ENCODE data around the gene CPSF3. TPM values are rescaled to one million over a fixed set of nuclear protein-coding genes. Genes with fewer than 3 reads are reported as not detected.

The CPSF3 gene
- polyA plus RNA-seq: 10 to 100 TPM in 2 of 3 donors, 1 to 10 TPM in 1; 7.3 to 15.7 (median 13.7) TPM

- WGBS, 3 donors: 0% methylated on average over 78 to 91 of the region's 91 CpGs
- H3K27ac ChIP-seq (ENCODE audit: low read depth, low read length): peak within 1 kb of the TSS; percentile 51
These were observed at the start of gene CPSF3, which contains the start of gene ITGB1BP1 for GRCh38 chr2:9423100-9423921. Gene CPSF3, plus strand, starts transcription at chr2:9423654. Its CDS starts 120 bp downstream, at chr2:9423774. Gene ITGB1BP1, minus strand, starts transcription at chr2:9423528. Its CDS starts 4,831 bp downstream, at chr2:9418697.

GRCh38 chr2:9374071-9374730 is 49.3 kb upstream of the CPSF3 start:
- H3K27ac ChIP-seq (ENCODE audit: low read depth, low read length): no peak overlapping the region
- WGBS, 3 donors: 93 to 96% (median 94%) methylated on average over 18 of the region's 18 CpGs

GRCh38 chr2:9375857-9376428 is 47.5 kb upstream of the CPSF3 start:
- WGBS, 3 donors: 83 to 94% (median 94%) methylated on average over 4 of the region's 4 CpGs
- H3K27ac ChIP-seq (ENCODE audit: low read depth, low read length): no peak overlapping the region

GRCh38 chr2:9377461-9378097 is 45.9 kb upstream of the CPSF3 start:
- WGBS, 3 donors: 56 to 80% (median 63%) methylated on average over 9 of the region's 9 CpGs

GRCh38 chr2:9378433-9379390 is 44.7 kb upstream of the CPSF3 start:
- 64 to 85% (median 80%) methylated on average over 30 of the region's 30 CpGs for WGBS, 3 donors
- H3K27ac ChIP-seq (ENCODE audit: low read depth, low read length): no peak overlapping the region

More at GRCh38 chr2:9377461-9378097, 45.9 kb upstream of the CPSF3 start:
- no peak overlapping the region for H3K27ac ChIP-seq (ENCODE audit: low read depth, low read length)

GRCh38 chr2:9379391-9379755 is 44.1 kb upstream of the CPSF3 start:
- 82 to 96% (median 89%) methylated on average over 5 of the region's 5 CpGs for WGBS, 3 donors
- H3K27ac ChIP-seq (ENCODE audit: low read depth, low read length): no peak overlapping the region

- WGBS, 3 donors: 54 to 79% (median 65%) methylated on average over 18 of the region's 18 CpGs
- peak overlapping the region; percentile 0 for H3K27ac ChIP-seq (ENCODE audit: low read depth, low read length)
These were observed 42.5 kb upstream of the CPSF3 start for GRCh38 chr2:9380702-9381628.

GRCh38 chr2:9382604-9383235 is 40.7 kb upstream of the CPSF3 start:
- WGBS, 3 donors: 90 to 95% (median 93%) methylated on average over 6 of the region's 6 CpGs
- no peak overlapping the region for H3K27ac ChIP-seq (ENCODE audit: low read depth, low read length)

- WGBS, 3 donors: 88 to 90% (median 90%) methylated on average over 4 of the region's 4 CpGs
These were observed 38.9 kb upstream of the CPSF3 start for GRCh38 chr2:9384521-9384920.

GRCh38 chr2:9385841-9386240 is 37.6 kb upstream of the CPSF3 start:
- no peak overlapping the region for H3K27ac ChIP-seq (ENCODE audit: low read depth, low read length)
- 80 to 84% (median 82%) methylated on average over 6 of the region's 6 CpGs for WGBS, 3 donors

More at GRCh38 chr2:9384521-9384920, 38.9 kb upstream of the CPSF3 start:
- H3K27ac ChIP-seq (ENCODE audit: low read depth, low read length): no peak overlapping the region

- no peak overlapping the region for H3K27ac ChIP-seq (ENCODE audit: low read depth, low read length)
These were observed 35.2 kb upstream of the CPSF3 start for GRCh38 chr2:9388199-9388681.

GRCh38 chr2:9388950-9389911 is 34.2 kb upstream of the CPSF3 start:
- no peak overlapping the region for H3K27ac ChIP-seq (ENCODE audit: low read depth, low read length)
- WGBS, 3 donors: 88 to 94% (median 93%) methylated on average over 28 of the region's 28 CpGs

More at GRCh38 chr2:9388199-9388681, 35.2 kb upstream of the CPSF3 start:
- 85 to 91% (median 90%) methylated on average over 11 of the region's 11 CpGs for WGBS, 3 donors

GRCh38 chr2:9390151-9390850 is 33.2 kb upstream of the CPSF3 start:
- no peak overlapping the region for H3K27ac ChIP-seq (ENCODE audit: low read depth, low read length)
- WGBS, 3 donors: 80 to 93% (median 90%) methylated on average over 7 of the region's 7 CpGs

GRCh38 chr2:9390991-9391390 is 32.5 kb upstream of the CPSF3 start:
- WGBS, 3 donors: 91 to 94% (median 94%) methylated on average over 19 of the region's 19 CpGs
- H3K27ac ChIP-seq (ENCODE audit: low read depth, low read length): no peak overlapping the region

Data from adipose tissue (tissue), 3 donors.